Activated gamma-delta T cell (primary cell): ENCODE data around the gene ISOC1.

Experiments used
- DNase-seq: peaks from one replicate; lab custom pipeline; 2025; lab: John Stamatoyannopoulos, UW
- total RNA-seq, 2 donors: gene quantifications; one replicate each; lab custom pipeline; 2026; lab: John Stamatoyannopoulos, UW

The ISOC1 gene
- 11.4 to 19.0 reads per million in 2 donors for total RNA-seq

- peak; percentile 89 for DNase-seq
These were observed at the start of gene ISOC1 for GRCh38 chr5:129094087-129094923. Gene ISOC1 (plus strand): TSS chr5:129094749. CDS start chr5:129094767, 18 bp downstream.

- DNase-seq = no peak
These were observed 48.4 kb upstream of the ISOC1 start for GRCh38 chr5:129046151-129046550.

- no peak for DNase-seq
These were observed 46.0 kb upstream of the ISOC1 start for GRCh38 chr5:129048509-129048908.

GRCh38 chr5:129049126-129049799 is 45.3 kb upstream of the ISOC1 start:
- no peak for DNase-seq

- DNase-seq = no peak
These were observed 43.3 kb upstream of the ISOC1 start for GRCh38 chr5:129051283-129051682.

- no peak for DNase-seq
These were observed 41.1 kb upstream of the ISOC1 start for GRCh38 chr5:129053438-129053837.

- no peak for DNase-seq
These were observed 37.2 kb upstream of the ISOC1 start for GRCh38 chr5:129057329-129057728.

- no peak for DNase-seq
These were observed 32.7 kb upstream of the ISOC1 start for GRCh38 chr5:129061849-129062248.

GRCh38 chr5:129063483-129064113 is 31.0 kb upstream of the ISOC1 start:
- DNase-seq = no peak

- no peak for DNase-seq
These were observed 28.8 kb upstream of the ISOC1 start for GRCh38 chr5:129065721-129066120.

- DNase-seq = no peak
These were observed 26.8 kb upstream of the ISOC1 start for GRCh38 chr5:129067745-129068144.

- DNase-seq = no peak
These were observed 25.3 kb upstream of the ISOC1 start for GRCh38 chr5:129069292-129069691.

- no peak for DNase-seq
These were observed 21.4 kb upstream of the ISOC1 start for GRCh38 chr5:129073111-129073510.

GRCh38 chr5:129074903-129075302 is 19.6 kb upstream of the ISOC1 start:
- DNase-seq = no peak

- DNase-seq = no peak
These were observed 17.0 kb upstream of the ISOC1 start for GRCh38 chr5:129077433-129078075.

- no peak for DNase-seq
These were observed 16.3 kb upstream of the ISOC1 start for GRCh38 chr5:129078247-129078646.

- DNase-seq = no peak
These were observed 15.9 kb upstream of the ISOC1 start for GRCh38 chr5:129078660-129079059.

- DNase-seq = no peak
These were observed 15.1 kb upstream of the ISOC1 start for GRCh38 chr5:129079496-129079895.

- no peak for DNase-seq
These were observed 13.8 kb upstream of the ISOC1 start for GRCh38 chr5:129080766-129081165.

- no peak for DNase-seq
These were observed 12.1 kb upstream of the ISOC1 start for GRCh38 chr5:129082225-129083136.
